Transverse colon (tissue), 3 donors: ENCODE measurements around the gene CDA.

ENCODE experiments used
- EP300 ChIP-seq: sonication (generic); formaldehyde crosslinking; IDR thresholded peaks from one replicate; pipeline ENCODE4 v1.6.1; 2017; ENCODE audit warnings: antibody characterized with exemption, low read depth
- POLR2A ChIP-seq: fragments of 450-650 bp; IDR thresholded peaks from one replicate; pipeline ENCODE4 v1.6.1; 2016; ENCODE audit warnings: antibody characterized with exemption, mild to moderate bottlenecking, moderate library complexity
- TF ChIP-seq, protein P1 (sequence below), 5 experiments: fragments of 200-600 bp in 3 of 5; fragments of 450-650 bp in 2 of 5; sonication (generic) in 3 of 5; IDR thresholded peaks; 1 replicate in 2 of 5; 2 replicates in 3 of 5; pipeline ENCODE4 v1.5.1; 2016 to 2017; ENCODE audit warnings: antibody characterized with exemption in 5 of 5, inconsistent platforms in 3 of 5, mild to moderate bottlenecking in 2 of 5, moderate library complexity in 1 of 5

DNA sequence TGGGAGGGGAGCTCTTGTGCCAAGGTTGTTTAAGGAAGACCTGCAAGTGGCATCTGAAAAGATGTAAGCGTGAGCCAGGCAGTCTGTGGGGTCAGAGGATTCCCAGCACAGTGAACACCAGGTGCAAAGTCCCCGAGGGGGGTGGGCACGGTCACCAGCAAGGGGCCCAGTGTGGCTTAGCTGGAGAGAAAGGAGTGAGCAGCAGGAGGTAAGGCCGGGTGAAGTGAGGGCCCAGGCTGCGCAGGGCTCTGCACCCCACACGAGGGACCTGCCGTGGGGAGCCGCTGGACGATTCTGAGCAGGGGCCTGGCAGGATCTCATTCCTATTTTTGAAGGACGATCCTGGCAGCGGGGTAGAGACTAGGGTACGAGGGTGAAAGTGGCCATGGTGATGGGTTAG is 68.1 kb downstream of the CDA start:
- TF ChIP-seq, protein P1, sequence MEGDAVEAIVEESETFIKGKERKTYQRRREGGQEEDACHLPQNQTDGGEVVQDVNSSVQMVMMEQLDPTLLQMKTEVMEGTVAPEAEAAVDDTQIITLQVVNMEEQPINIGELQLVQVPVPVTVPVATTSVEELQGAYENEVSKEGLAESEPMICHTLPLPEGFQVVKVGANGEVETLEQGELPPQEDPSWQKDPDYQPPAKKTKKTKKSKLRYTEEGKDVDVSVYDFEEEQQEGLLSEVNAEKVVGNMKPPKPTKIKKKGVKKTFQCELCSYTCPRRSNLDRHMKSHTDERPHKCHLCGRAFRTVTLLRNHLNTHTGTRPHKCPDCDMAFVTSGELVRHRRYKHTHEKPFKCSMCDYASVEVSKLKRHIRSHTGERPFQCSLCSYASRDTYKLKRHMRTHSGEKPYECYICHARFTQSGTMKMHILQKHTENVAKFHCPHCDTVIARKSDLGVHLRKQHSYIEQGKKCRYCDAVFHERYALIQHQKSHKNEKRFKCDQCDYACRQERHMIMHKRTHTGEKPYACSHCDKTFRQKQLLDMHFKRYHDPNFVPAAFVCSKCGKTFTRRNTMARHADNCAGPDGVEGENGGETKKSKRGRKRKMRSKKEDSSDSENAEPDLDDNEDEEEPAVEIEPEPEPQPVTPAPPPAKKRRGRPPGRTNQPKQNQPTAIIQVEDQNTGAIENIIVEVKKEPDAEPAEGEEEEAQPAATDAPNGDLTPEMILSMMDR (IDR thresholded peaks at IDR 0.05) = no peak
- TF ChIP-seq POLR2A (no peak), EP300 (no peak)
